GM18511 (cell line): Measurements from ENCODE around the gene ACSL6.

Source experiments
- ATAC-seq: cut with Tn5 transposase; IDR thresholded peaks from one replicate; pipeline ENCODE4 v1.9.1; 2021; ENCODE audit warnings: mild to moderate bottlenecking, moderate library complexity; ENCODE audit not compliant: unreplicated experiment

Gene ACSL6

DNA sequence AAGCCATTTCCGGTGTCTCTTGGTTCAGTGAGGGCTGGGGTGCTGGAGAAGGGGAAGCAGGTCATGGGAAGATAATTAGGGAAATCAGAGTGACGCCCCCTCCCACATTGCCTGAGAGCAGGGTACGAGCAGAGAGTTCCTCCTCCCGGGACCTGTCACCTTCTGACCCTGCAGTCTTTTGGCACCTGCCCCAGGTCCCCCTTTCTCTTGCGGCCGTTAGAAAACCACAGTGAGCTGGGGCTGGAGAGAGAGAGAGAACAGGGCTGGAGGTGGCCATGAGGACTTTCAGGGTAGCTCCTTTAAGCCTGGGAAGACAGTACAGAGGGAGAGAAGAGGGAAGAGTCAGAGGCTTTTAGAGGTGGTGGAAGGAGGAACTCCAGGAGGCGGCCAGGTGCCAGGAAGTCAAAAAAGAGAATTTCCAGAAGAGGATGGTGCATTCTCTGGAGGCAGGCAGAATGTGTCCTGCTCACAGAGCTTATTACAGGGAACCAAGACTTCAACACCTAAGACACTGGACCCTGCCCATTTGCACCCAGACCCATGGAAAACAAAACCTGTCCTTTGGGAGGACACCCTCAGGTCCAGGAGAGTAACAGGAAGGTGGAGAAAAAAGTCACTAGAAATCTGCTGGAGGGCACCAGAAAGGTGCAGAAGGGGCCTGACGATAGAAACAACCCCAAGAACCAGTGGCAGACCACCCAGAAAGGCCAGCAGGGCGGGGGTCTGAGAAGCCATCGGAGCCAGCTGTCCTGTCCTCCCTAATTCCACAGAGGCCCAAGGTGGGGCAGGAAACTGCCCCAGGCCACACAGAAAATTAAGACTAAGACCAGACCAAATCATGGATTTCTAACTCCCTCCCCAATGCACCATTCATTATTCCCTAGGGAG is 6.5 kb upstream of the ACSL6 start:
- no peak for ATAC-seq

DNA sequence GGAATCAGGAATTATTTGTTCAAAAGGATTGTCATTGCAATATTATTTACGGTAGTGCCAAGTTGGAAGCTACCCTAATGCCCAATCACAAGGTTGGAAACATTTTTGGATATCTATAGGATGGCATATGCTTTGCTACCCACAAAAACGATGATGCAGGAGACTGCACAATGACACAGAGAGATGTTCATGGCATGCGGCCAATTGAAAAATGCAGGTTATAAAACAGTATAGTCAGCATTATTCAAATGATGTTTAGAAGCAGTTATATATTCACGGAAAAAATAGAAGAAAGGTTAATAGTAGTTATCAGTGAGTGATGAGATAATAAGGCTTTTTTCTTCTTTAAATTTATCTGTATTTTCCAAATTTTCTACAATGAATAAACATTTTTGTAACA is 5.9 kb upstream of the ACSL6 start:
- no peak for ATAC-seq

DNA sequence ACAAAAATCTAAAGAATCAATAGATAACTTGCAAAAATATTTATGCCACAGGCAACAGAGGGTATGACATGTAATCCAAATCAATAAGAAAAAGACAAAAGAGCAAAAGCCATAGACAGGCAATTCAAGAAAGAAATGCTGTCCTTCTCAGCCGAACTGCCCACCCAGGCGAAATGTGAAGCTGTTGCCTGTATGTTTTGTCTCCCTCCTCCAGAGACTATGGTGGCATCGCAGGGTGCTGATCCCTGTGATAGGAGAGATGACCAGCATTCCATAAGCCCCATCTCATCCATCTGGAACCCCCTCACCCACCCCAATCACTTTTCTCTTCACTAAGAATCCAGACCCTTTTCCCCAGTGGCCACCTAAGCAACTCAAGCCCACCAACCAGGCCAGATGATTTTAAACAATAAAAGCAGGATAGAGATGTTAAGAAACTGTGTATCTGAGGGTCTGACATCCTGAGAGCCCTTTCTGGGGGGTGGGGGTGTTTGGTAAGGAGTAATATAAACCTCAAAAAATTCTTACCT is 5.3 kb upstream of the ACSL6 start:
- no peak for ATAC-seq

DNA sequence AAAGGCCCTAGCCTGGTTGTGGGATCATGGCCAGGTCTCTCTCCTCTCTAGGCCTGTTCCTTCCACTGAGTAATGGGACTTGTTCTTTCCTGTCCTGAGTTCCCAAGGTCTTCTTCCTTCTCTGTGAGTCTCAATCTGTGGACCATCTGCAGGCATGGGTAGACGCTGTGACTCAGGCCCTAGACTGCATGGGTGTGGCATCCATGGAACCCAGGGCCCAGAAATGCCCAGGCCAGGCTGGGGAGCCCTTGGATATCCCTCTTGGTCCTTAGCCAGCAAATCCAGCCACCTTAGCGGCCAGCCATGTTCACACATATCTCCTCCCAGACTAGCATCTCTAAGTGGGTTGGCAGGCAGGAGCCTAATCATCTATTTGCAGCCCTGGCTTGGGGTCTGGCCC is 2.3 kb upstream of the ACSL6 start:
- ATAC-seq = no peak

DNA sequence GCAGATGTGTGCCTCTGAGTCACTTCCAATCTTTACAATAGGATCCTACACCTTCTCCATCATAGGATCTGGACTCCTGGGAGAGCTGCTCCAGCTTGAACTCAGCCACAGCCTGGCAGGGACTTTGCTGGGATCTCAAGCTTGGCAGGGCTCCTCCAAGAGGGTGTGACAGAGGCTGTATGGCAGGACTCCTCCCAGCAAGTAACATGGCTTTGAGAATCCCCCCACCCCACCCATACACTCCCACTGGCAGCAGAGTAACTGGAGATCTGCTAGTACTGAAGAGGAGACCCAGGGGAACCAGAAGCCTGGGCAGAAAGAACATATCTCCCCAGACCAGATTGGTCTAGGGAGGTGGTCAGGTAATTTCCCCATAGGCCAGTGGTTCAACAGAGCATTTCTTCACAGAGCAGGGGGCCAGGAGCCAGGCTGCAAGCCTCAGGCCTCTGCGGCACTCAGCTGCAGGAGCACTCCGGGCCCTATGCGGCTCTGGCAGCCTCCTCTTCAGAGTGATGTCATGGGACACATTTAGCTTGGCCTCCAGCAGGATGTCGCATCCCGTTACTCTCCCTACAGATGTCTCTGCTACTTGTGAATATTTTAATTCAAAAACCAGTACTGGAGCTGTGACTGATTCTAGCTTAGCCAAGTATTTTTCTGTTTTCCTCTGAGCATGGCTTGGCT is 1.7 kb upstream of the ACSL6 start:
- no peak for ATAC-seq

DNA sequence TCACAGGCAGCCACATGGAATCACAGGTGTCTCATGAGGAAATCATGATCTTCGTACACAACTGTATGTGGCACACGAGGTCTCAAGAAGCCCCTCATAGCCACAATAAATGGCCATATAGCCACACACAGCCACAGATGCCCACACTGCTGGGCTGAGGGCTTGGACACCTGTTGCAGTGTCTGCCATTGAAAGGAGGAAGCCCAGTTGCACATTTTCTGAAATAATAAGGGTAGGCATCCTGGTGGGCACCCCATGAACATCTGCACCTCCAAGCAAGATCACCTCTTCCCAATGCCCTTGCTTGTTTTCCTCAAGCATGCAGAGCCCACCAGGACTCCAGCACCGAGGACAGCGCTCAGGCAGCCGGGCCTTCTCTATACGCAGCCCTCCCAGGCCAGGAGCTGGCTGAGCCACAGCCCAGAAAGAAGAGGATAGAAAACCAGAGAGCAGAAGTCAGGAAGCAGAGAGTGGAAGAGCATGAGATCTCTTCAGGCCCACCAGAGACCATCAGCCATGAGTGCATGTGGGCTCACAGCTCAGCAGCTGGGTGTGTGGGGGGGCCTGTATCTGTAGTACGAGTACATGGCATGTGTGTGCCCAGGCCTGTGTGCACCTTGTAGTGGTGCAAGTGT is 1.0 kb upstream of the ACSL6 start:
- ATAC-seq = no peak

DNA sequence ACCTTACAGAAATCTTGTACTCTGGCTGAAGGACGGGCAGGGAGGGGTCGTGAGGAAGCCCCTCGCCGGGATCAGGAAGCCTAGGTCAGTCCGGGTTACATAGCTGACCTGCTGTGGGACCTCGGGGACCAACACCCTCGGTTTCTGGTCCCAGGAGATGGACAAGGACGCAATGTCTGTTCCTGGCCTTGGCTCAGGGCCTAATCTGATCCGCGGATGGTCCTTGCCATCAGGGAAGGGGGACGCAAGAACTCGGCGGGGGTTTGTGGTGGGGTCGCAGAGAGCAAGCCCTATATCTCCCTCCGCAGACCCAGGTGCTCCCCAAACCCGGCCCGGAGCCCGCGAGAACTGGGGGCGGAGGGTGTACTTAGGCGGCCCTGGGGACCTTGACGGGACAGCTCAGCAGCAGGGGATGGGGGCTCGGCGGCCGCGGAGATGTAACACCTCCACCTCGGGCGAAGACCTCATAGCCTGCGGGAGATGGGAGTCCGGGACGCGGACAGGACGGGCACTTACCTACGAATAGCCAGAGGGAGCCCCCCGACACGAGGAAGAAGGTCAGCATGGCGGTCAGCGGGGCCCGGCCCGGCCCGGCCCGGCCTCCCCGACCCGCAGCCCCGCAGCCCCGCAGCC is 353 bp downstream of the ACSL6 start:
- ATAC-seq = no peak

DNA sequence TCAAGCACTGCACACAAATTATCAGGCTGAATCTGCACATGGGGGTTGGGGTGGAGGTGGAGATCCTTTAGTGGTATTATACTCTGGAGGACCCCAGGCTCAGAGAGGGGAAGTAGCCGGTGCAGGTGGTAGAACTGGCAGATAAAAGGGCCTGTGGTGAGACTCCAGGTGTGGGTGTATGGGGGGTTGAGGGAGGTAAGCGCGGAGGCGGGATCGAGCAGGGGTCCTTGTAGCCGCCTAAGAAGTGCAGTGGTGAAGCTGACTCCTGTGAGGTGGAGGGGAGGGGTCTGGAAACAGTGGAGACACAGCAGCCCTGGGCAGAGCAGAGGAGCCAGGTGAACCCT is 841 bp downstream of the ACSL6 start:
- no peak for ATAC-seq

DNA sequence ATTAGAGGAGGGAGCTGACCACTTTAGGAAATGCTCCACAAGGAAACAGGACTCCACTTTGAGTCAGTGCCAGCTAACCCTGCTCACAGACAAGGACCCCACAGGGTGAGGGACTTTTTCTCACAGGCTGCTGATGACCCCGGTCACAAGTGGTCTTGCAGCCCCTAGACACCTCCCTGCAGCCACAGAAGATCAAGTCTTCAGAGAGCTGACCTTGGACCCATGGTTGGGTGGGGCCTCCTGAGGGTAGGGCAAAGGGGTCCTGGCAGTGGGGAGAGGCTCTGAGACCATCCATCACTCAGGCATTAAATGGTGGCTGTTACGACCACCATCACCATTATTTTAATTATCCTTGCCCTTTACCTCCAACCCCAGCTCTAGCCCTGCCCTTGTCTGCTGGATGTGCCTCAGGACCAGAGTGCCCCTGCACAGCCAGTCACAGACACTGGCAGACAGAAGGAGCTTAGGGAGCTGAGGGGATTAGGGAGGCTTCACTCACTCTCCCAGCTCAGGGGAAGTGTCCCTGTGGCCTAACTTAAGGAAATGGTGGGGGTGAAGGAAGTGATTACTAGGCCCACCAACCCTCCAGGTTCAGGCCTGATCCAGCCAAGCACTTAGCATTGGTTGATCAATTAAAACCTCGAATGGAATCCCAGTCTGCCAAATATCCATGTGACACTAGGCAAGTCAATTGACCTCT is 1.6 kb downstream of the ACSL6 start:
- ATAC-seq = no peak

DNA sequence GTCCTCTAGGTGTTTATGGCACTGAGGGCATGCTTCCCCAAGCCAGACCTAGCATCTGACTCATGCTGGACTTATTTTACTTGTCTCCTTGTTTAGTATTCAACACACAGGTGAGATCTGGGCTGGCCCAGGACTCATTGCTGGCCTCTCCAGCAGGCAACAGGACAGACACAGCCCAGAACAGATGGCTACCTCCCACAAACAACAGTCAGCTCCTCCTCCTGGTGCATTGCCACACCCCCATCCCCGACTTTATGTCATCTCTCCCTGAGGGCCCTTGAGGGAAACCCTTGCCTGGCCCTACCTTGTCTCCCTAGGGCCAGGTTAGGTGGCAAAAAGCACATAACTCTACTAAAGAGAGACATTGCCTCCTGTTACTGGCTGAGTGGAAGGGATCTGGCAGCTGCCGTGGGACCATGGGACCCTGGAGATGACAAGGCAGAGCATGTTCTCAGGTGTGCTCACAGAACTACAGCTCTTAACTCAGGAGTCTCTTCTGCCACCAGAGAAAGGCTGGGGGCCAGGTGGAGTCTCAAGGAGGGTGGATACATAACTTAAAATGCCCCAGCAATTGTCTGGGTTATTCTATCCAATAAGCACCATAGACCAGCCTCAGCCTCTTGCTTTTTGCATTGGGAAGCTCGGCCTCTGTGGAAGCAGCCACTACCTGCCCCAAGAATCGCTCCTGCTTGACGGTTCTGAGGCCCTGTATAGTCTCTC is 2.3 kb downstream of the ACSL6 start:
- ATAC-seq = no peak

DNA sequence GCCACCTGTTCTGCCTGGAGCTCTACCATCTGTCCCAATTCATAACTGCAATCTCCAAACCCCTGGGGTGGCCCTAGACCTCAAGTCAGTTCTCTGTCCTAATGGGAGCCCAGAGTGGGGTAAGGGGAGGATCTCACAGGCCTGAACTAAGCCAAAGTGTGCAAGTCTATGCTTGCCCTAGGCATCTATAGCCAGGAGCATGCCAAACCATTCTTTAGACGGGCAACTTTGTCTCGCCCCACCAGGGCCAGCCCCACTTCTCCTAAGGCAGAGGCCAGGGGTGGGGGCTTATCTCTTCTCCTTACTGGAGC is 3.3 kb downstream of the ACSL6 start:
- peak; percentile 22 for ATAC-seq

DNA sequence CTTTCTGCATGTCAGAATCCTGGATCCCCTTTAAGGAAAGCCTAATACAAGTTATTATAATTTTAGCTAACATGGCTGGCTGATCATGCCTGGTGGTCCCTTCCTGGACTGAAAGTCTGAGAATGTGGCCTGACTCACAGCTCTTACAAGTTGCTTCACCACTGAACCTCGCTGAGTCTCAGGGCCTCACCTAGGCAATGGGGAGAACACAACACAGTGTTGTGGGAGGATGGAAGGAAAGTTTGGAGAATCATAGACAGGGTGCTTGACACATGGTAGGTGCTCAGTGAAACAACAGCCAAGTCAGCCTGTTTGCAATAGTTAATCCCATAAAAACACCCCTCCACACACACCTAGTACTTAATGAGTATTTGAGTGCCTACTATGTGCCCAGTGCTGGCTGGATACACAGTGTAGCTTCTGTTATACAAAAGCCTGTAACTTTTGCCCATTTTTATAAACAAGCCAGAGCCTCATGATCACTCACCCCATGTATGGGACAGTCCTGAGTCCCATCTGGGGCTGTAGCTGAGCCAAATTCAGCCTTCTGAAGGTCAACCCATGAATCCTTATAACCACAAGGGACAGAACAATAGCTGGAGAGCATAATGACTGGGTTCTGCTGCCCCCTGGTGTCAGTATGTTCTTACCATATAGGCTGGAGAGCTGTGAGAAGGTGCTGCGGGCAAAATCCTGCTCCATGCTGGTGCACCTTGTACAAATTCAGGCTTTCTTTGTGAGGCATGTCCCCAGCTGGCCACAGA is 3.9 kb downstream of the ACSL6 start:
- ATAC-seq = peak; percentile 74

DNA sequence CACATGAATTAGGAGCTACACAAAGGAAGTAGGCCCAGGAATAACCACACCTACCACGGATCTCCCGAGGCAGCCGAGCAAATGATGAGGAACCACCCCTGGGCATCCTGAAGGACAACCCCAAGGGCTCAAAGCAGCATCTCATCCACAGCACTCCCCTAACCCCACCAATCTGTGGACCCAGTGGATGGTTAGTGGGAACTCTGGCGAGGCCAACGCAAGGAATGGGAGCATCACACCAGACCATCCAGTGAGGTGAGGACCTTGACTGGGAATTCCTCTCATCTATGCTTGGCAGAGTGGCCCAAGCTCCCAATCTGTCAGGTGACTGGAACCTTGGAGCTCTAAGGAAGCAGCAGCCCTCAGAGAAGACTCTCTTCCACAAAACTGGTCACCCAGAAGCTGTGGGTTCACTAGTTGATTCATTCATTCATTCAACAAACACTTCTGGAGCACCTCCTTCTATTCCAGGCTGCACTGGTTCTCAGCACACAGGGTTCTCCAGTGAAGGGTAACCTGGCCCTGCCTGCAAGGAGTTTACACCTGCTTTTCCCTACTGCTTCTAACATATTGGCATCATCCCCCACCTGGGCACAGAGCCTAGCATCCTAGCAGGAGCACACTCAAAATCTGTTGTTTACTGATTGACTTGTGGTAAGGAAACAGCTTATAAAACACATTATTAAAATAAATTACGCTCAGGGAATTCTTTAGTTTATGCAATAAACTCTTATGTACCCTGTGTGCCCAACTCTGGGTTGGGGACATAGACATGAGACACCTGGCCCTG is 4.9 kb downstream of the ACSL6 start:
- no peak for ATAC-seq

DNA sequence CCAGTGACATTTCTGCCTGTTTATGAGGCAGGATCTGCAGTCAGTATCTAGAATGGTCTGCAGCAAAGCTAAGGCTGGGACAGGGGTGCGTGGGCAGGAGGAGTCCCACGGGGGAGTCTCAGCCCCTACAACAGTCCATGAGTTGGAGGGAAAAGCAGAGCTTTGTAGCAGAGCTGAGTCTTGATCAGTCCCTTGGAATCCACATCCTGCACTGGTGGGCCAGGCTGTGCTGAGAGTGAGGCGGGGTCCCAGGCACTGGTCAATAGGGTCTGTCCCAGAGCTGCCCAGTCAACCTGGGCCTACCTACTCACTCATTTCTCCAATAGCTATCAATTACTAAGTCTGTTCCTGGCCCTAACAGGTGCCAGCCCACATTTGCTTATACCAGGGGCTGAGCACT is 5.9 kb downstream of the ACSL6 start:
- ATAC-seq = no peak

DNA sequence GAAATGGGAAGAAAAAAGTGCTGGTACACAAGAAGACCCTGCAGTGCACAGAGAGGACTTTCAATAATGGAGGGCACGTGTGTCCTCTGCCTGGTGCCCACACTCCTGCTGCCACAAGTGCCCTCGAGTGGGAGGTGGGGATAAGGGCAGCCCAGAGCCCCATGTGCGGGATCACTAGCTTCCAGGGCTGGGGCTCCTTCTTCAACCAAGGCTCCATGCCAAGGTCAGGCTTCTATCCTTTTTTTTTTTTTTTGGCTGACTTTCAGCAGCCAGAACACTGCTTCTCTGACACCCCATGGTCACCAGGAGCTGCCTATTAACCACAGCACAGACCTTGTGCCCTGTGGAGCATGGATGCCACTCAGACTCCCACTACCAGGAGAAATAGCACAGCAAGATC is 7.5 kb downstream of the ACSL6 start:
- ATAC-seq = no peak

DNA sequence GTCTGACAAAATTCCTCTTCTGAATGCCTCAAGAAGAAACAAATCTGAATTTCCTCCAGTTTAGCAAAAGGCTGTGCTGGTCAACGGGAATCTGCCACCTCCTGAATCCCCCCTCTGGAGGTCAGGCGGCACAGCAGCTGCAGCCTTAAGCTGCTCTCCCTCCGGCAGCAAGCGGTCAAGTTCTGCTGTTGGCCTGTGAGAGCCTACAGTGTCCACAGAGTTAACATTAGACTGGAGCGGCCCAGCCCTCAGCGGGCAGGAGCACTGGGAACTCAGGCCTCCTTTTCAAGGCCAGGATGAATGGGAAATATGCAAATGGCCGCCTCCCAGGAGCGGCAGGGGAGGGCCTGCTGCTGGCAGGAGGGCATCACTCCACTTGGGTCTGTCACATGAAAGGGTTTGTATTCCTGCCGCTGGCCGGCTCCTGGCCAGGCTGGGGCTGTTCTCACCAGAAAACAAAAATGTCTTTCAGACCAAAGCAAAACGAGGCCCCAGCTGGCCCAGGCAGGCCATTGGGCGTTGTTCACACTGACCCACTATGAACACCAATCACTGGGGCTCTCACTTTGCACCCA is 8.2 kb downstream of the ACSL6 start:
- no peak for ATAC-seq

DNA sequence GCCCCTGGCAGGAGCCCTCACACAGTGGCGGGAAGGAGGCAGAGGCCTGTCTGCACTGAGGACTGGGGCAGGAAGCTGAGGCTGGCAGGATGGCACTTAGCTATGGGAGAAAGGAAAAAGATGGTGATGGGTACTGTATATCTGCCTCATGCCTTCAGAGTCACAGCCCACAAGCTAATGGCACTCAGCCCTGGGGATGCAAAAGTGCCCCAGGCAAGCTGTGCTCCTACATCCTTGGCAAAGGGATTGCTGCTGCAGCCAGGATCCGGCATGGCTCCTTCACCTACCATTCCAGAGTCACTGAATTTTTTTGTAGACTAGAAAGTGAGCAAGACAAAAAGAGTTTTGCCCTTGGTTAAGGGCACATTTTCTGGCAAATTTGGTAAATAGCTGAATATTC is 8.7 kb downstream of the ACSL6 start:
- no peak for ATAC-seq
